ENCODE results near the gene MYL2.
A peak's percentile ranks its signal among the peaks of the same experiment; 100 is the strongest.
"Not testable (repeated sequence)": the region's sequence is repeated elsewhere in the genome, so short reads cannot be mapped to it uniquely, and the experiment has no call there.

MYL2 gene, protein sequence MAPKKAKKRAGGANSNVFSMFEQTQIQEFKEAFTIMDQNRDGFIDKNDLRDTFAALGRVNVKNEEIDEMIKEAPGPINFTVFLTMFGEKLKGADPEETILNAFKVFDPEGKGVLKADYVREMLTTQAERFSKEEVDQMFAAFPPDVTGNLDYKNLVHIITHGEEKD

DNA sequence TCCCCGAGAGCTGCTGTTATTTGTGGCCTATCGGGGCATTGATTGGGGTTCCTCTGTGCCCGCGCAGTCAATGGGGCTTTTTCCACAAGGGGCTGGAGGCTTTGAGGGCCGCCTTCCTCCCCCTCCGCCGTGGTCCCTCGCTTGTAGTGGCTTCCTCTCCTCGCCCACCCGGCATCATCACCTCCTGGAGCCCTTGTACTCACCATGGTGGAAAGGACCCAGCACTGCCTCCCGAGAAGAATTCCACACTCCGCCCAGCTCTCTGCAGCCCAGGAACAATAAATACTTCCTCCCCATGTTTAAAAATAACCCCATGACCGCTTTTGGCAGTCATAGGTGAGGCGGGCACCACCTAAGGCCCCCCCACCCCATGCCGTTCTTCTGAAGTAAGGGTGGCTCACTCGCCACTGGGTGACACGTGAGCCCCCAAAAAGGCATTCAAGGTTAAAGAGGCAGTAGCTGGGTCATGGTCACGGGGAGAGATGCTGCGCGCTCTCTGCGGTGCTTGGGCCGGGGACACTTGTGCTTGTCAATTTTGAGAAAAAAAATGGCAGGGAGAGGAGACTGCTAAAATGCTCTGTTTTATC lies at the start of gene MYL2:
TSS of gene MYL2 (minus strand) at position 256 of the 587 bp plus-strand sequence. CDS start at position 206, 50 bp downstream.
- no peak for DNase-seq

GRCh38 chr12:110966081-110966760 lies 45.8 kb upstream of the MYL2 start:
- no peak for DNase-seq

GRCh38 chr12:110965574-110965973 lies 45.2 kb upstream of the MYL2 start:
- no peak for DNase-seq

DNA sequence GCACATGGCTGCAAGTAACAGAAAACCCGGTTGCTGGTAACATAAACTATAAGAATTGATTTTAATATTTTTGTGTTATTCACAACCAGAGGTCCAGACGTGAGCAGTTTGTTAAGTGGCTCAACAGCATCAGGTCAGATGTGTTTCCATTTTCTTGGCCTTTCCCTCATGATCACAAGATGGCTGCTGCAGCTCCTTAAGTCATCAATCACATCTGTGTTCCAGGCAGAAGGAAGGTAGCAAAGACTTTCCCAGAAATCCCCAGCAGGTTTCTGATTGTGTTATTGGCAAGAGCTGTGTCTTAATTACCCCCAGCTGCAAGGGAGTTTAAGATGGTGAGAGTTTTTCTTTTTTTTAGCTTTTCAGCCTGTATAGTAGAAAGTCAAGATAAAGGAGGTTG lies 40.4 kb upstream of the MYL2 start:
- no peak for DNase-seq

- no peak for DNase-seq
Measured at GRCh38 chr12:110957652-110958051, 37.3 kb upstream of the MYL2 start.

DNA sequence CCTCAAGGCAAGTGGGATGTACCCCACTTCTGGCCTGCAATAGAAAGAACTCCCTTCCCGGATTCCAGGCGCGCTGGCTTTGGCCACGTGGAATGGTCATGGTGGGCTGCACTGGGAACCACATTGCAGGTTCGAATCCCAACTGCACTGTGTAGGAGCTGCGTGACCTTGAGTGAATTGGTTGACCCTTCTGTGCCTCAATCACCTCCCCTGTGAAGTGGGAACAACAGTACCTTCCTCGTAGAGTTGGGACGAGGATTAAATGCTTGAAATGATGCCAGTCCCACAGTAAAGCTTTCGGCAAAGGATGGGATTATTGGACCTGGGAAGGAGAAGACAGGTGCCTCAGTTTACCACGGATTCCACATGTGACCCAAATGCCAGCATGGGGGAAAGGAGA lies 36.8 kb upstream of the MYL2 start:
- no peak for DNase-seq

DNA sequence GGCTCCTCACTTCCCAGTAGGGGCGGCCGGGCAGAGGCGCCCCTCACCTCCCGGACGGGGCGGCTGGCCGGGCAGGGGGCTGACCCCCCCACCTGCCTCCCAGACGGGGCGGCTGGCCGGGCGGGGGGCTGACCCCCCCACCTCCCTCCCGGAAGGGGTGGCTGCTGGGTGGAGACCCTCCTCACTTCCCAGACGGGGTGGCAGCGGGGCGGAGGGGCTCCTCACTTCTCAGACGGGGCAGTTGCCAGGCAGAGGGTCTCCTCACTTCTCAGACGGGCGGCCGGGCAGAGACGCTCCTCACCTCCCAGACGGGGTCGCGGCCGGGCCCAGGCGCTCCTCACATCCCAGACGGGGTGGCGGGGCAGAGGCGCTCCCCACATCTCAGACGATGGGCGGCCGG lies 30.5 kb upstream of the MYL2 start:
- DNase-seq: not testable (repeated sequence)

GRCh38 chr12:110950466-110950865 lies 30.1 kb upstream of the MYL2 start:
- not testable (repeated sequence) for DNase-seq

DNA sequence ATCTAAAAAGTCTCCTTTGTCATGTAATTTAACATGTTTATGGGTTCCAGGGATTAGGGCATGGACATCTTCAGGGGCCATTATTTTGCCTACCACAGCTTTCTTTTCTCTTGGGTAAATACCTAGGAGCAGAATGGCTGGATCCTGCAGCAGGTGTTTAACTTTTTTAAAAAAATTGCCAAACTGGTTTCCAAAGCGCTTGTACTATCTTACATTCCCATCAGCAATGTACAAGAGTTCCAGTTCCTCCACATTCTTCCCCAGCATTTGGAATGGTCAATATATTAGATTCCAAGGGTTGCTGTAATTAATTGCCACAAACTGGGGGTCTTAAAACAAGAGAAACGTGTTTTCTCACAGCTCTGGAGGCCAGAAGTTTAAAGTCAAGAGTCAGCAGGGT lies 27.7 kb upstream of the MYL2 start:
- DNase-seq: no peak

DNA sequence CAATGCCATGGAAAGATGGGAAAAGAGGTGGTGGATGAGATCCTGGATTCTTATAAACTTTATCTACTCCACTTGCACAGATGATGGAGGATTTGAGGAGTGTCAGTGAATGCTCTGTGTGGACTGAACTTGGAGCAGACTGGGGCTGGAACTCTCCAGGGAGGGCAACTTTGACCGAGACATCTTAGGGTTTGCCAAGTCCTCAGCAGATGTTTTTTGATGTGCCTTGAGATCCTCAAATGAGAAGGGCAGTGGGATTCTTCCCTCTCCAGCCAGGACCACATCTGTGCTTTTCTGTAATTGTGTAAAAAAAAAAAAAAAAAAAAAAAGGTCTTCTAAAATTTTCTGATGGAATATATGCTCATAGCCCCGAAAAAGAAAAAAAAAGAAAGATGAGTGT lies 23.0 kb upstream of the MYL2 start:
- no peak for DNase-seq

DNA sequence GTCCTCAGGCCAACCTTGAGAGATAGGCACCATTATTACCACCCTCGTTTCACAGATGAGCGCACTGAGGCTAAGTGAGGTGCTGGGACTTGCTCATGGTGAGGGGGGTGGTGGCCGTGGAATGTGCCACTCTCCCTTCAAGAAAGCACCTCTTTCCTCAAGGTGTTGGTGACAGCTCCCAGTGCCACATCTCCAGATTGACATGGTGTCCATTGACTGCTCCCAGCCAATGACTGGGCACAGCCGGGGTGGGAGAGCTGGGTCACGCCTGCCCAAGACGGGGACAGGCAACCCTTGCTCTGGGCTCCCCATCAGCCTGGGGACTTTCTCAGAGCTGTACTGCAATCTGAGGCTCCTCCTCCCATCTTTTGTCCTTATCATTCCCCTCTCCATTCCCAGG lies 21.0 kb upstream of the MYL2 start:
- no peak for DNase-seq

DNA sequence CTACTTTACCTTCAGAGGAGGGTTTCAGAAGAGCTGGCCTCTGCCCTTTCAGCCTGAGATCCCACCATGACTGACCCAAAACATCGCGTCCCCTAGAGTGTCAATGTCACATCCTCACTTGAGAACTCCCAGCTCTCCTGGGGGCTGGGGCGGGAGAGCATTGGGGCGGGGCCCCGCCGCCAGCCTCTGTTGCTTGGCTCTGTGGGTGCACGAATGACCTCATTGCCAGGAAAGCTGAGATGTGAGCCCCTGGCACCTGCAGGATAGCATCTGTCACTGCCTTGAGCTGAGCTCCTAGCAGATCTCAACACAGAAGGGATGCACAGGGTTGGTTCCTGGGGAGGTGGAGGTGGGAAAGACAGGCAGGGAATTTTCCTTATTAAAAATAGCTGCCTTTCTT lies 20.6 kb upstream of the MYL2 start:
- DNase-seq: no peak

GRCh38 chr12:110940296-110940695 lies 19.9 kb upstream of the MYL2 start:
- DNase-seq: no peak

GRCh38 chr12:110937104-110937641 lies 16.8 kb upstream of the MYL2 start:
- DNase-seq: peak; percentile 75

DNA sequence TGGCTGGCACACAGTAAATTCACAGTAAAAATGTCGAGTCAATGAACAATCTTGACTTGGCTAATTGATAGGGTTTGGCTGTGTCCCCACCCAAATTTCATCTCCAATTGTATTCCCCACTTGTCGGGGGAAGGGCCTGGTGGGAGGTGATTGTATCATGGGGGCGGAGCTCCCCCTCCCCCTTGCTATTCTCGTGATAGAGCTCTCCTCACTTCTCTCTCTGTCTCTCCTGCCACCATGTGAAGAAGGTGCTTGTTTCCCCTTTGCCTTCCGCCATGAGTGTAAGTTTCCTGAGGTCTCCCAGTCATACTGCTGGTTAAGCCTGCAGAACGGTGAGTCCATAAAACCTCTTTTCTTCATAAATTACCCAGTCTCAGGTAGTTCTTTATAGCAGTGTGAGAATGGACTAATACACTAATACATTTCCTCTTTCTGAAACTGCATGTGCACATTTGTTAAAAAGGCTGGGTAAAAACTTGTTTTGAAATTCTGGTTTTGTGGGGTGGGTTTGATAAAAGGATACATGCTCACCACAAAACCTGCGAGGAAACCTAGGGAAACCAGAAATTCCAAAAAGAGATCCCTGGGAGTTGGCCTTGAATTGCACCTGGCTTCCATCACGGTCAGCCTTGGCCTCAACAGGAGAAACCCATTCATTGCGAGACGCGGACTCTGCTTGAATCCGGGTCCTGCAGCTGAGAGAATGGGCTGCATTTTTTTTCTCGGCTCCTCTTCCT lies 16.2 kb upstream of the MYL2 start:
- DNase-seq: no peak

DNA sequence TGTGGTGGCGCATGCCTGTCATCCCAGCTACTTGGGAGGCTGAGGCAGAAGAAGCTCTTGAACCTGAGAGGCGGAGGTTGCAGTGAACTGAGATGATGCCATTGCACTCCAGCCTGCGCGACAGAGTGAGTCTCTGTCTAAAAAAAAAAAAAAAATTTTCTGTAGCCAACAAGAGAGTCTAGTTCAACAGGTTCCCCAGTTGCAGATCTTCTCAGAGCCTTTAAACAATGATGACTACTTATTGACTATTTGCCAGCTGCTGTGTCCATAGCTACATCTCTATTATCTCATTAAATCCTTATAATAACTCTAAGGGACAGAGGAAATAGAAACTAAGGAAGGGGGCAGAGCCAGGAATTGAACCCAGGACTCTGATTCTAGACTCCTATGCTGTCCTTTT lies 15.2 kb upstream of the MYL2 start:
- DNase-seq: no peak

DNA sequence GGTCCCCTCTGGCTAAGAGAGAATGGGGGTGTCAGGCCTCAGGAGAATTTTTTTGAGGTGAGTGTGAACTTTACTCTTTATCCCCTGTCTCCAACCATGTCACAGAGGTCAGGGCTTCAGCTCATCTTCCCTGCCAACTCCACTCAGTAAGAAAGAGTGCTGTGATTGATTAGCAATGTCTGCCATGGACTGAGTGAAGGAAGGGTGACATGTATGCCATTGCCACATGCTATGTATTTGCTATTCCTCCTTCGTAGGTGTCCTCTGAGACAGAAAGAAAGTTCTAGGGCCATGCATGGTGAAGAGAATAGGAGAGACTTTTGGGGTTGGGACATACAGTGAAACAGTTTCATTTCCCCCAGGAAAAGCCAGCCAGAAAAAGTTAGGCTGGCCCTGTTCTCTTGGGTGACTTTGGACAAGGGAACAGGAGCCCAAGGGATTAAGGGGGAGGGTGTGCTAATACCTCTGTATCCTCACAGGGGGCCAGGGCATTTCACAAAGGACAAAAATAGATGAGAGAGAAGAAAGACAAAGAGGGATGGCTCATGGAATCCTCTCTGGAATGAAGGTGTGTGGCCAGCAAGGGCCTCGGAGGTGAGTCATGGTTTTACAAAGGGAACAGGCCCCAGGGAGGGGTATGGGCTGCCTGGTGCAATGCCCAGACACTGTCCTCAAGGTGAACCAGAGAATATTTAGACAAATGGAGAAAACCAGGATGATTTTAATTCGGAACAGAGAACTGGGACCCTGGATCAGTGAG lies 13.9 kb upstream of the MYL2 start:
- DNase-seq: no peak

DNA sequence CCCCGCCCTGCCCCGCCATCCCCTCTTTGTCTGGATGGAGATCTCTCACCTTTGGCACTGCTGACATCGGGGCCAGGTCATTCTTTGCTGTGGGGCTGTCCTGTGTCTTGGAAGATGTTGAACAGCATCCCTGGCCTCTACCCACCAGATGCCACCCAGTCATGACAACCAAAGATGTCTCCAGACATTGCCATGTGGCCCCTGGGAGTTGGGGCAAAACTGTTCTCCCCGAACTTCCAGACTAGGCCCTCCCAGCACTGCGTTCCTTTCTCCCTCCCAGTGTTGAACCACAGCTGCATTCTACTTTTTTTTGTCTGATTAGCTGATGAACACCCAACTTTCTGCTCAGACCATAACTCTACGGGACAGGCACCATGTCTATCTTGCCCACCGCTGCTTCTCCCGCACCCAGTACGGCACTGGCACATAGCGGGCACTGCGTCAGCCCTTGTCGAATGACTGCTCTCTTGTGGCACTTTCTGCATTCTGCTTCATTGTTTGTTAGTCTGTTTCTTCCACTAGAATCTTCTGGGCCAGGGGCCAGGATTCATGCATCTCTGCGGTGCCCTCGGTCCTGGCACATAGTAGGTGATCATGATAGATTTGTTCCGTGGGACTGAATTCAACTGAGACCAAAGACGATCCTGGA lies 13.1 kb upstream of the MYL2 start:
- no peak for DNase-seq

GRCh38 chr12:110932046-110932445 lies 11.7 kb upstream of the MYL2 start:
- DNase-seq: no peak

DNA sequence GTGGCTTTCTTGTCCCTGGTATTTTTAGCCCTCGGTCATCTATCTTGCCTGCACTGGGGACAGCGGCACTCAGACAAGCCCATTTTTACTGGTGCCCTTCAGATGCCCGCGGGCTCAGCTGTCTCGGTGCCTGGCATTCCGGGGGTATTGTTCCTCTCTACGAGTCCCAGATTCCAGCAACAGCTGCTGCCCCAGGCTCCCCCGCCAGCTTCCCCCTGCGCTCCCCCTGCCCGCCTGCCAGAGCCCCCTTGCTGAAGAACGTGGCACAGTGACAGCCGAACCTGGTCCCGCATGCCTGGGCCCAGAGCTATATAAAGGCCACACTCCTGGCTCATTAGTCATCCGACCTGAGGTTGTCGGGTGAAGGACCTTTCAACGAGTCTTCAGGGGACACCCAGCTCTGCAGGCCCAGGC lies 10.9 kb upstream of the MYL2 start:
- no peak for DNase-seq

DNA sequence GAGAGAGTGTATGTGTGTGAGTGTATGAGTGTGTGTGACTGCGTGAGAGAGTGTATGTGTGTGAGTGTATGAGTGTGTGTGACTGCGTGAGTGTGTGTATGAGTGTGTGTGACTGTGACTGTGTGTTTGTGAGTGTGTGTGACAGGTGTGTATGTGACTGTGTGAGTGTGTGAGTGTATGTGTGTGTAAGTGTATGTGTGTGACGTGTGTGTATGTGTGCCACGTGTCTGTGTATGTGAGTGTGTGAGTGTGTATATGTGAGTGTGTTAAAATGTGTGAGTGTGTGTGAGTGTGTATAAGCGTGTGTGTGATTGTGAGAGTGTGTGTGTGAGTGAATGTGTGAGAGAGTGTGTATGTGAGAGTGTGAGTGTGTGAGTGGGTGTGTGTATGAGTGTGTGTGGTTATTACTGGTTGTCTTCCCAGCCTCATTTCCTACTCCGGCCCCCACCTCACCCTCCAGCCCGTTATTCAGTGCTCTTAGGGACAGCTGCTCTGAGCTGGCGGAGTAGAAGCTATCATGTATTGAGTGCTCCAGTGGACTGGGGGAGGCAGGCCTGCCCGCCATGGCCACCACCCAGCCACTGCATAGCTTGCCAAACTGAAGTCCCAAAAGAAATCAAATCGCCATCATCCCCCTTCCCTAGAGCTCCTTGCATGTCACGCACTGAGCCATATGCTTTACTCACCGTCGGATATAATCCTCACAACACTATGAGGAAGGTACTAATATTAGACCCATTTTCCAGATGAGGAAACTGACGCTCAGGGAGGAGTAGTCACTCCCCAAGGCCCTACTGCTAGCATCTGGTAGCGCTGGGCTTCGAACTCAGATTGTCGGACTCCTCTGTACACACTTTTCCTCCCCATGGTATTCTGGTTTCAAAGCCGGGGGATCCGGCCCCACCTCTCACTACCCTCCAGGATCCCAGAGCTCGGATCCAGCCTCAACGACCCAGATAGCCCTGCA lies 10.3 kb upstream of the MYL2 start:
- no peak for DNase-seq
